Ascending aorta (tissue), 2 donors: ENCODE measurements around the gene PPP1R14C. TPM values are rescaled to one million over a fixed set of nuclear protein-coding genes. Genes with fewer than 3 reads are reported as not detected.

Experiments
- DNase-seq, 2 donors: peaks; one replicate each; pipeline ENCODE4 v3.0.0-alpha.2; 2019; ENCODE audit warnings: low spot score in 2 of 2
- H3K27ac ChIP-seq, 2 donors: fragments of 200-600 bp; sonication (generic); one replicate each; pipeline ENCODE4 v1.5.1; 2016 to 2017; ENCODE audit warnings: mild to moderate bottlenecking in 1 of 2
- H3K27me3 ChIP-seq: fragments of 200-600 bp; sonication (generic); one replicate; pipeline ENCODE4 v1.5.1; 2017
- H3K36me3 ChIP-seq, 2 donors: fragments of 200-600 bp; sonication (generic); one replicate each; pipeline ENCODE4 v1.5.1; 2016
- H3K4me1 ChIP-seq, 2 donors: fragments of 200-600 bp; sonication (generic); one replicate each; pipeline ENCODE4 v1.5.1; 2016 to 2017; ENCODE audit warnings: mild to moderate bottlenecking in 1 of 2
- H3K4me3 ChIP-seq, 2 donors: fragments of 200-600 bp; sonication (generic); one replicate each; pipeline ENCODE4 v1.5.1; 2016 to 2017; ENCODE audit warnings: mild to moderate bottlenecking in 1 of 2
- H3K9me3 ChIP-seq, 2 donors: fragments of 200-600 bp; sonication (generic); one replicate each; pipeline ENCODE4 v1.5.1; 2016
- intact Hi-C: fragments of 100-400 bp; cut with DNase I; formaldehyde crosslinking; loops from one replicate; pipeline ENCODE4 v1.15.1; 2023
- total RNA-seq: library from RNA; depleted of rRNA; stranded (reverse); fragments of >200 nt; gene quantifications from one replicate; pipeline ENCODE4 v1.1.0, GENCODE V29; 2016
- TF ChIP-seq, protein P1 (sequence below), 3 experiments: fragments of 200-600 bp in 2 of 3; fragments of 450-650 bp in 1 of 3; sonication (generic) in 2 of 3; IDR thresholded peaks; one replicate each; pipeline ENCODE4 v1.5.1; 2016 to 2019; ENCODE audit warnings: antibody characterized with exemption in 3 of 3, mild to moderate bottlenecking in 1 of 3, moderate library complexity in 1 of 3

Gene PPP1R14C
- total RNA-seq, 1 donor from 2014 or later: not detected

DNA sequence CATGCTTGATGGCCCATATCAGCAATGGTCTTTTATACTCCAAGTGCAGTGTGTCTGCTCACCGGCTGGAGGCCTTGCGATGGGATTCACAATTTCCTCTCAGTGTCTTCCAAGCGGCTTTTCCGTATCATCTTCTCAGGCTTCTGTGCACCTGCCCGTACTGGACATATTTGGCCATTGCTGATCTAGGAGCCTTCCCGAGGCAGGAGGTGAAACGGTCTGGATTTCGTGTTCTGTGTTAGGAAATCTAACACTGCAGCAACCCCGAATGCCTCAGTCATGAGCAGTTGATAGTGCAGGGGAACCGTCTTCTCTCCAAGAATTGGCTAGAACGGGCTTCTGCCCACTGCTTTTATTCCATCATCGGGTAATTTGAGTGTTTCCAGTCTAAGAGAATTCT is 60.5 kb downstream of the PPP1R14C start:
- no peak for DNase-seq
- Histone ChIP-seq H3K27ac (no peak overlapping the region), H3K27me3 (no peaks in the 10 kb centered on the region), H3K4me3 (no peak overlapping the region), H3K9me3 (no peaks in the 10 kb centered on the region), H3K4me1 (no peaks in the 10 kb centered on the region), H3K36me3 (no peaks in the 10 kb centered on the region)
- intact Hi-C loops: no loop called here
- TF ChIP-seq, protein P1, sequence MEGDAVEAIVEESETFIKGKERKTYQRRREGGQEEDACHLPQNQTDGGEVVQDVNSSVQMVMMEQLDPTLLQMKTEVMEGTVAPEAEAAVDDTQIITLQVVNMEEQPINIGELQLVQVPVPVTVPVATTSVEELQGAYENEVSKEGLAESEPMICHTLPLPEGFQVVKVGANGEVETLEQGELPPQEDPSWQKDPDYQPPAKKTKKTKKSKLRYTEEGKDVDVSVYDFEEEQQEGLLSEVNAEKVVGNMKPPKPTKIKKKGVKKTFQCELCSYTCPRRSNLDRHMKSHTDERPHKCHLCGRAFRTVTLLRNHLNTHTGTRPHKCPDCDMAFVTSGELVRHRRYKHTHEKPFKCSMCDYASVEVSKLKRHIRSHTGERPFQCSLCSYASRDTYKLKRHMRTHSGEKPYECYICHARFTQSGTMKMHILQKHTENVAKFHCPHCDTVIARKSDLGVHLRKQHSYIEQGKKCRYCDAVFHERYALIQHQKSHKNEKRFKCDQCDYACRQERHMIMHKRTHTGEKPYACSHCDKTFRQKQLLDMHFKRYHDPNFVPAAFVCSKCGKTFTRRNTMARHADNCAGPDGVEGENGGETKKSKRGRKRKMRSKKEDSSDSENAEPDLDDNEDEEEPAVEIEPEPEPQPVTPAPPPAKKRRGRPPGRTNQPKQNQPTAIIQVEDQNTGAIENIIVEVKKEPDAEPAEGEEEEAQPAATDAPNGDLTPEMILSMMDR (IDR thresholded peaks at IDR 0.05): no peak

GRCh38 chr6:150203871-150204545 is 61.2 kb downstream of the PPP1R14C start:
- H3K36me3 ChIP-seq: no peaks in the 10 kb centered on the region
- H3K4me3 ChIP-seq: no peak overlapping the region
- H3K4me1 ChIP-seq: no peaks in the 10 kb centered on the region
- TF ChIP-seq, protein P1 (IDR thresholded peaks at IDR 0.05): no peak
- H3K9me3 ChIP-seq: no peaks in the 10 kb centered on the region
- no peak overlapping the region for H3K27ac ChIP-seq
- DNase-seq: no peak
- intact Hi-C loops: no loop called here
- H3K27me3 ChIP-seq: no peaks in the 10 kb centered on the region

GRCh38 chr6:150204705-150205472 is 62.0 kb downstream of the PPP1R14C start:
- no peaks in the 10 kb centered on the region for H3K36me3 ChIP-seq
- no peak overlapping the region for H3K4me3 ChIP-seq
- H3K27ac ChIP-seq: no peak overlapping the region
- TF ChIP-seq, protein P1 (IDR thresholded peaks at IDR 0.05): no peak
- H3K4me1 ChIP-seq: no peaks in the 10 kb centered on the region
- H3K27me3 ChIP-seq: no peaks in the 10 kb centered on the region
- no peak for DNase-seq
- H3K9me3 ChIP-seq: no peaks in the 10 kb centered on the region
- intact Hi-C loops: no loop called here

GRCh38 chr6:150207931-150208570 is 65.2 kb downstream of the PPP1R14C start:
- intact Hi-C loops: no loop called here
- no peak for DNase-seq
- H3K27me3 ChIP-seq: no peaks in the 10 kb centered on the region
- H3K4me3 ChIP-seq: no peak overlapping the region
- no peaks in the 10 kb centered on the region for H3K9me3 ChIP-seq
- no peak overlapping the region for H3K27ac ChIP-seq
- TF ChIP-seq, protein P1 (IDR thresholded peaks at IDR 0.05): no peak
- no peaks in the 10 kb centered on the region for H3K36me3 ChIP-seq
- no peaks in the 10 kb centered on the region for H3K4me1 ChIP-seq

- DNase-seq: no peak
- no peak overlapping the region for H3K4me3 ChIP-seq
- no peaks in the 10 kb centered on the region for H3K4me1 ChIP-seq
- no peaks in the 10 kb centered on the region for H3K9me3 ChIP-seq
- TF ChIP-seq, protein P1 (IDR thresholded peaks at IDR 0.05): no peak
- H3K27me3 ChIP-seq: no peaks in the 10 kb centered on the region
- intact Hi-C loops: no loop called here
- H3K27ac ChIP-seq: no peak overlapping the region
- H3K36me3 ChIP-seq: no peaks in the 10 kb centered on the region
Measured at GRCh38 chr6:150208611-150209352, 65.9 kb downstream of the PPP1R14C start.
